ENCODE results near the gene IFT20.
"Not testable (repeated sequence)": the region's sequence is repeated elsewhere in the genome, so short reads cannot be mapped to it uniquely, and the experiment has no call there.

The IFT20 gene

DNA sequence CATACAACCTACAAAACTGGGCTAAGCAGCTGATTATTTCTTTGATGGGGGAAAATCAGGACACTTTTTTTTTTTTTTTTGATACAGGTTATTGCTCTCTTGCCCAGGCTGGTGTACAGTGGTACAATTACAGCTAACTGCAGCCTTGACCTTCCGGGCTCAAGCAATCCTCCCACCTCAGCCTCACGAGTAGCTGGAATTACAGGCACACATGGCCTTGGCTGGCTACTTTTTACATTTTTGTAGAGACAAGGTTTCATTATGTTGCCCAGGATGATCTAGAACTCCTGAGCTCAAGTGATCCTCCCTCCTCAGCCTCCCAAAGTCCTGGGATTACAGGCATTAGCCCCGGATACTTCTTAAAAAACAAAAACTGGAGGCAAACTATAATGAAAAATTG, 36.8 kb downstream of the IFT20 start:
- DNase-seq: no peak

DNA sequence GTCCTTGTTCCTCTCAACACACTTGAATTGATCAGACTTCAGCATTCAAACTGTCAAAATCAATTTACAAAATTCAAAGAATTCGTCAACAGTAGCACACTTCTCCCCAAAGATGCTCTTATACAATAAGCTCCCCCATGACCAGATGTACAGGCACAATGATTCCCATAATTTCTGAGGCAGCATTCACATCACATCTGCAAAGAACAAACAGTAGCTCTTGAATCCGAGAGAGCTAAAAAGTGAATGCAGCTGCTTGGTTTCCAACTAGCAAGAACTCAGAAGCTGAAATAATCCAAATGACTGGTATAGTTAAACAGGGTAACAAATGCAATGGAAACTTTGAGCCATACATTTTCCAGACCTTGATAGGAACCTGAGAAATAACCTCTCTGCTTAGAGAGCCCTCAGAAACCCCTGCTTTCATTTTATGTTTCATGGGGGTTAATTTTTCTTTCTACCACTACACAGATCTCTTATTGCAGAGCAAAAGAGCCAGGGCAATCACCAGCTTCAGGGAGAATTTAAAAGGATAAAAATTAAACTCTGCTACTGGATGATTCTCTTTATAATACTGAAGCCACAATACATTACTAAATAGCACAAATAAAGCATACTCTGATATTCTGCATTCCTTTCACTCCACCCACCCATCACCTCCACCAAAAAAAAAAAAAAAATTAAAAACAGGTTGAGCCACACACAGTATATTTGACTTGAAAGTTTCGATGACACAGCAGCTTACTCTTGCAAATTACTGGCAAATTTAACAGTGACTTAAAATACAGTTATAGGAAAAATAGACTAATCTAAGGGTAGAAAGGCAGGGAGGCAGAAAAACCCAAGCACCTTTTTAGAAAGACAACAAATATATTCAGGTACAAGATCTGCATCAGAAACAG, 39.3 kb downstream of the IFT20 start:
- no peak for DNase-seq

GRCh38 chr17:28293994-28294393, 41.3 kb downstream of the IFT20 start:
- no peak for DNase-seq

DNA sequence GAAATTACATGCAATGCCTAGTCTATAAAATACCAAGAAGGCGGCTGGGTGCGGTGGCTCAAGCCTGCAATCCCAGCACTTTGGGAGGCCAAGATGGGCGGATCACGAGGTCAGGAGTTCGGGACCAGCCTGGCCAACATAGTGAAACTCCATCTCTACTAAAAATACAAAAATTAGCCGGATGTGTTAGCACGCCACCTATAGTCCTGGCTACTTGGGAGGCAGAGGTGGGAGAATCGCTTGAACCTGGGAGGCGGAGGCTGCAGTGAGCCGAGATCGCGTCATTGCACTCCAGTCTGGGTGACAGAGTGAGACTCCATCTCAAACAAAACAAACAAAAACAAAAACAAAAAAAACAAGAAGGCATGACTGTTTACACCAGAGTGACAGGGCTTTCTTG, 42.4 kb downstream of the IFT20 start:
- DNase-seq: not testable (repeated sequence)

- no peak for DNase-seq
Measured at GRCh38 chr17:28291780-28292330, 43.4 kb downstream of the IFT20 start.

GRCh38 chr17:28290703-28291102, 44.6 kb downstream of the IFT20 start:
- no peak for DNase-seq

DNA sequence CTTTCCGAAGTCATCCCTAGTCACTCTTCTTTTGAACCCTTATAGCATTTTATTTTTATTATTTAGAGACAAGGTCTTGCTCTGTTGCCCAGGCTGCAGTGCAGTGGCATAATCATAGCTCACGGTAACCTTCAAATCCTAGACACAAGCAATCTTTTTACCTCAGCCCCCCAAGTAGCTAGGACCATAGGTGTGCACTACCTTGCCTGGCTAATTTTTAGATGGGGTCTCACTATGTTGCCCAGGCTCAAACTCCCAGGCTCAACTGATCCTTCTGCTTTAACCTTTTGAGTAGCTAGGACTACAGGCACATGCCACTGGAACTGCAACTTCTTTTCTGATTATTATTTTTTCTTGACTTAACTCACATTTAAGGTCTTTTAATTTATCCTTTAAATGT, 49.3 kb downstream of the IFT20 start:
- no peak for DNase-seq

- DNase-seq: no peak
Measured at GRCh38 chr17:28282596-28282995, 52.7 kb downstream of the IFT20 start.

- no peak for DNase-seq
Measured at GRCh38 chr17:28280826-28281225, 54.4 kb downstream of the IFT20 start.

DNA sequence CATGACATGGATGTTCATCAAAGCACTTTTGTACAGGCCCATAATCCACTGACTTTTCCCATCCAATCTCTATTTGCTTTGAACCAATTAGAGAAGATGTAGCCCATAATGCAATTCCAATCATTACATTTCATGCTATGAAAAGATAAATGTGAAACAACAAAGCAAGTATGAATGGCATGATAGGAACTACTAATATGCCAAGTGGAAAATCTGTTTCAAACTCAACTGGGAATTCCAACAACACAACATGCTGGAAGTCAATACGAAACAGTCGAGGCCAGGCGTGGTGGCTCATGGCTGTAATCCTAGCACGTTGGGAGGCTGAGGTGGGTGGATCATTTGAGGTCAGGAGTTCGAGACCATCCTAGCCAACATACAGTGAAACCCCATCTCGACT, 55.9 kb downstream of the IFT20 start:
- DNase-seq: no peak

Measured in NCI-H1930 (cell line).